ENCODE data around the gene THRB. TPM values are rescaled to one million over a fixed set of nuclear protein-coding genes. Genes with fewer than 3 reads are reported as not detected.

Gene THRB
- total and polyA plus RNA-seq, 12 donors, result 3.8 to 32.8 (median 26.0) TPM

DNA sequence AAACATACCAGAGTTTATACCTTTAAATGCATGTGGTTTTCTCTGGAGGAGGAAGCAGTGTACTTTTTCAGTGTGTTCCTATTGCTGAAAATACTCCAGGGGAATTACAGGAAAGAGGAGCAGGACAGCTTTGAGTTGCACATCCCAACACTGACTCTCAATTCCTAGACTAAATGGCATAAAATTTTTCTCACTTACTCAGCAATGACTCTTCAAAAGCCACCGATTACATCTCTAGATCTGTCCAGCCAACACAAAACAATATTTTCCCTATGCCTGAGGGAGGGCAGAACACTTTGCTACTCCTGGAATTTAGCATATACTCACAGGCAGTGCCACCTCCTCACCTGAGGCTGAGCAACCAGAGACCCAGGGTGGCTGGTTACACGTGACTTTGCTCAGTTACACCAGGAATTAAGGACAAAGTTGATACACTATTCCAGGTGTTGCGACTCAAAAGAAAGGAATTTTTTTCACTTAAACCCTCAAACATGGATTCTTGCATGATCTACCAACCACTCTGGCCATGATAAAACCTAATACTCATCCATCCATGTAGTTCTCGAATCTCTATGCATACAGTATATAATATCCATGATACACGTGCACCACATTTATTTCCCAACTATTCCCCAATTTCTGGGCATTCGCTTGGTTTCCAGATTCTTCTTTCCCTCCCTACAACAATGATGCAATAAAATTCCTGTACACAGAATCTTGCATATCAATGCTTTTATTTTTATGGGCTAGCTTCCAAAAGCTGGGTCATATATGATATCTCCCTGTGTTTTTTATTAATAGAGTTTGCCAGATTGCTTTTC, 194.6 kb downstream of the THRB start:
- H3K4me3 ChIP-seq, result no peak overlapping the region
- no peak for ATAC-seq
- no peaks in the 10 kb centered on the region for H3K9me3 ChIP-seq
- no peaks in the 10 kb centered on the region for H3K27me3 ChIP-seq
- intact Hi-C loops (cut with DNase I), result no loop called here
- H3K36me3 ChIP-seq, result no peaks in the 10 kb centered on the region
- TF ChIP-seq, protein P1, sequence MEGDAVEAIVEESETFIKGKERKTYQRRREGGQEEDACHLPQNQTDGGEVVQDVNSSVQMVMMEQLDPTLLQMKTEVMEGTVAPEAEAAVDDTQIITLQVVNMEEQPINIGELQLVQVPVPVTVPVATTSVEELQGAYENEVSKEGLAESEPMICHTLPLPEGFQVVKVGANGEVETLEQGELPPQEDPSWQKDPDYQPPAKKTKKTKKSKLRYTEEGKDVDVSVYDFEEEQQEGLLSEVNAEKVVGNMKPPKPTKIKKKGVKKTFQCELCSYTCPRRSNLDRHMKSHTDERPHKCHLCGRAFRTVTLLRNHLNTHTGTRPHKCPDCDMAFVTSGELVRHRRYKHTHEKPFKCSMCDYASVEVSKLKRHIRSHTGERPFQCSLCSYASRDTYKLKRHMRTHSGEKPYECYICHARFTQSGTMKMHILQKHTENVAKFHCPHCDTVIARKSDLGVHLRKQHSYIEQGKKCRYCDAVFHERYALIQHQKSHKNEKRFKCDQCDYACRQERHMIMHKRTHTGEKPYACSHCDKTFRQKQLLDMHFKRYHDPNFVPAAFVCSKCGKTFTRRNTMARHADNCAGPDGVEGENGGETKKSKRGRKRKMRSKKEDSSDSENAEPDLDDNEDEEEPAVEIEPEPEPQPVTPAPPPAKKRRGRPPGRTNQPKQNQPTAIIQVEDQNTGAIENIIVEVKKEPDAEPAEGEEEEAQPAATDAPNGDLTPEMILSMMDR (IDR thresholded peaks at IDR 0.05), result no peak
- no peak for DNase-seq
- 70 to 74% methylated on average over 6 of the region's 6 CpGs for WGBS, 2 donors
- peaks cover 0 to 10% (median 7%) of the 10 kb centered on the region in 9 donors for H3K4me1 ChIP-seq
- H3K27ac ChIP-seq, result no peak overlapping the region

- no peak for ATAC-seq
- H3K9me3 ChIP-seq, result peaks cover 0 to 5% (median 0%) of the 10 kb centered on the region in 11 donors
- no peak overlapping the region for H3K27ac ChIP-seq
- intact Hi-C loops (cut with DNase I), result no loop called here
- 47 to 51% methylated on average over 1 of the region's 1 CpG for WGBS, 2 donors
- H3K4me1 ChIP-seq, result peaks cover 0 to 10% (median 7%) of the 10 kb centered on the region in 9 donors
- DNase-seq, result no peak
- H3K4me3 ChIP-seq, result no peak overlapping the region
- TF ChIP-seq, protein P1 (IDR thresholded peaks at IDR 0.05), result no peak
- peaks cover 0 to 4% (median 0%) of the 10 kb centered on the region in 9 donors for H3K36me3 ChIP-seq
- H3K27me3 ChIP-seq, result no peaks in the 10 kb centered on the region
Measured at GRCh38 chr3:24299246-24299805, 195.3 kb downstream of the THRB start.

GRCh38 chr3:24296441-24297205, 198.0 kb downstream of the THRB start:
- WGBS, 2 donors, result 85 to 91% methylated on average over 5 of the region's 5 CpGs
- ATAC-seq, result peak in 1 of 8 donors; percentile 26
- intact Hi-C loops (cut with DNase I), result no loop called here
- no peak overlapping the region for H3K27ac ChIP-seq
- no peak overlapping the region for H3K4me3 ChIP-seq
- no peaks in the 10 kb centered on the region for H3K27me3 ChIP-seq
- peaks cover 0 to 10% (median 0%) of the 10 kb centered on the region in 9 donors for H3K36me3 ChIP-seq
- DNase-seq, result no peak
- TF ChIP-seq, protein P1 (IDR thresholded peaks at IDR 0.05), result no peak
- peaks cover 0 to 12% (median 4%) of the 10 kb centered on the region in 11 donors for H3K9me3 ChIP-seq
- peaks cover 0 to 10% (median 7%) of the 10 kb centered on the region in 9 donors for H3K4me1 ChIP-seq

GRCh38 chr3:24294150-24294549, 200.5 kb downstream of the THRB start:
- WGBS, 2 donors, result 91 to 93% methylated on average over 2 of the region's 2 CpGs
- no peak for DNase-seq
- intact Hi-C loops (cut with DNase I), result no loop called here
- Histone ChIP-seq H3K27ac (no peak overlapping the region), H3K36me3 (peaks cover 0 to 10% (median 0%) of the 10 kb centered on the region in 9 donors), H3K4me3 (no peak overlapping the region), H3K4me1 (peaks cover 0 to 8% (median 1%) of the 10 kb centered on the region in 9 donors), H3K9me3 (peaks cover 0 to 12% (median 4%) of the 10 kb centered on the region in 11 donors), H3K27me3 (no peaks in the 10 kb centered on the region)
- TF ChIP-seq, protein P1 (IDR thresholded peaks at IDR 0.05), result no peak
- ATAC-seq, result no peak
